Stimulated activated CD4-positive, alpha-beta T cell treated with anti-CD3 and anti-CD28 coated beads, Interleukin-1b, Interleukin-23, amount 100 ng/mL, for 4 hours (primary cell): ENCODE results near the gene GALR2.
"Not testable (repeated sequence)": the region's sequence is repeated elsewhere in the genome, so short reads cannot be mapped to it uniquely, and the experiment has no call there.

Experiments
- DNase-seq, 2 donors: peaks; one replicate each; pipeline ENCODE4 v3.0.0-alpha.2; 2020; ENCODE audit warnings: low read depth in 2 of 2

GALR2 gene

DNA sequence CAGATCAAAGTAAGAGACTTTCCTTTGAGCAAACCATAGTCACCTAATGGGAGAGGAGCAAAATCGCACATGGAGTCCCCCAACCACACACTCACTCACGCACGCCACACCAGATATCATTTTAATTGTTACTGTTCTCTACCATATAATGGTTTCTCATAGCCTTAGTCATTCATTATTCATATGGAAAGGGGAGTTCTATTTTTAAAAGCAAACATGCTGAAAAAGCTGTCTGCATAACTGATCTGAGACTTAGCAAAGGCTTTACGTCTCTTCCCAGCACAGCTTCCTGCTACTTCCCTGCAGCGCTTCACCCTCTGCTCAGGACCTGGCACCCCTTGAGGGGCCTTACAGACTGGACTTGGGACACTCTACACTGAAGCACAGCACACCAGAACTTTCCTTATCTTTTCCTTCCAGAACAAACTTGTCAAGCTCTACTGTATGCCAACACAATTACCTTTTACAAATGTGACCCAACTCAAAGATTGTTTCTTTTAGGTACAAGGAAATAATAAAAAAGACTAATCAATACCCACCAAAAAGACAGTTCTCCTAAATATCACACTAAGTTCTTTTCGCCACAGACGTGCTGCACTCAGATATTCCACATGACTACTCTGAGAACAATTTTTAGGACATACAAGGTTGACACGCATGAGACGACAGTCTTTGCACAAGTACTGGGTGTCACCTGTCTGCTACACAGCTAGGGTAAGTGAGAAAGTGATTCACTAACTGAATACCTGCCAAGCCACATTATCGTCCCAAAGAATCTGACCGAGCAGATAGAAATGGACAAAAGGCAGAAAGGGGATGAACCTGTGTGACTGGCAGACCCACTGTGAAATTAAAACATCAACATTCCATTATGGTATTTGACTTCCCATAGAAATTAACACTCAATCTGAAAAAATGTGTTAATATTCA lies 23.8 kb upstream of the GALR2 start:
- DNase-seq, result no peak

DNA sequence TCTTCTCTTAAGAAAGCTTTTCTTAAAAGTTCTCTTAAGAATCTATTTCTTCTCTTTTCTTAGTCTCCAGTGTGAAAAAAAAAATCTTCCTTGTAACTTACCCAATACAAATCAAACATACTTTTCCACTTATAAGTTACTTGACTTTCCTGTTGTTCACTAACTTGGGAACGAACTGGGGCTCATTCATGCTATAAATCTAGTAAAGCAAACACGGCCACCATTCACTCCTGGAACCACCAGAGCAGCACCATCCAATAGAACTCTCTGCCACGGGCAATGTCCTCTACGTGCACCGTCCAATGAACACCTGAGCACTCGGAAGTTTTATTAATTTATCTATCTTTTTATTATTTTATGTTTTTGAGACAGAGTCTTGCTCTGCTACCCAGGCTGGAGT lies 23.0 kb upstream of the GALR2 start:
- no peak for DNase-seq

- DNase-seq, result no peak
Measured at GRCh38 chr17:76053246-76054111, 21.1 kb upstream of the GALR2 start.

DNA sequence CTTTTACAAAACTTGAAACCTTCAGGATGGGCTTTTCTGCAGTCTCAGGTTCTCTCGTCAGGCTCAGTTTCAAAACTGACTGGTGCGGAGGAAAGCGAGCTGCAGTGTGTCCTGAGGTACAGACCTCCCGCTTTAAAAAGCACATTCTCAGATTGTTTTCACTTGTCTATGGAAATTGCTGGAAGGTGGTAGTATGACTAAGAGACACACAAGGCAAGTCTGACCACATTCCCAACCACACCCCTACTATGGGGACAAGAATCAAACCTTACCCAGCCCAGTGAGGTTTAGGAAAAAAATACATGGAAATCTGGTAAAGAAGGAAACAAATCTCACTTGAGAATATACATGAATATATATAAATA lies 20.5 kb upstream of the GALR2 start:
- no peak for DNase-seq

DNA sequence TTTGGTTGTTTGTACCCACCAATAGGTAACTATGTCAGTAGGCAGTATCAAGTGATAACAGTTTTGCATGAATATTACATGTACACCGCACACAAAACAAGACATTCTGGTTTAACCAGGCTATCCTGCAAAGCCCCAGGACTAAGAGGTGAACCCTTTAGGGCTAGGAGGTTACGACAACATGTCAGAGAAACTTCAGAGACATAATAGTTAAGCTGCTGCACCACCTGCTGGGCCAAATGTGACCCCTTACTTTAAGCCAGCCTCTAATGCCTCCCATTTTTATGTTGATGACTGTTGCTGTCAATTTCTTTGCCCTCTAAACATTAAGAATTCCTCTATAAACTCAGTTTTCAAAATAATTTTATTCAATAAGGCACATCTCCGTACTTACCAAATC lies 17.7 kb upstream of the GALR2 start:
- DNase-seq, result no peak

GRCh38 chr17:76058264-76058663 lies 16.3 kb upstream of the GALR2 start:
- not testable (repeated sequence) for DNase-seq

- peak in 1 of 2 donors; percentile 44 for DNase-seq
Measured at GRCh38 chr17:76063875-76064546, 10.6 kb upstream of the GALR2 start.

DNA sequence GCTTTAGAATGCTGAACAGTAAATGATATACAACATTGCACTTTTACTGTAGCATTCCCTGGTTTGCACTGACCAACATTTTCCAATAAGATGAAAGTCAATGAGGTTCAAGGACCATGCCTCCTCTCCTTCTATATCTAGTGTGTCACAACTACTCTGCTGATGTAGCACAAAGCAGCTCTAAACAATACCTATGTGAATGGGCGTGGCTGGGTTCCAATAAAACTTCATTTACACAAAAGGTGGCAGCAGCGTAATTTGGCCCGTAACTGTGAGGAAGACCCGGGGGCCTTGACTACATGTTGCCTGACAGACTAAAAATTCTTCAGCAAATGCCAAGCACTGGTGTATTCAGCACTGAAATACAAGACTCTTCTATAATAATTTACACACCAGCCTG lies 8.8 kb upstream of the GALR2 start:
- DNase-seq, result no peak

- DNase-seq, result no peak
Measured at GRCh38 chr17:76071531-76072147, 2.9 kb upstream of the GALR2 start.

- peak; percentile 70 to 76 for DNase-seq
Measured at GRCh38 chr17:76072148-76072858, 2.3 kb upstream of the GALR2 start, which contains the start of gene SRP68. Gene SRP68 (minus strand): TSS chr17:76072517. CDS start chr17:76072491, 26 bp downstream.

- no peak for DNase-seq
Measured at GRCh38 chr17:76075364-76076145, 974 bp downstream of the GALR2 start.

GRCh38 chr17:76076146-76076764 lies 1.7 kb downstream of the GALR2 start:
- no peak for DNase-seq

- DNase-seq, result no peak
Measured at GRCh38 chr17:76076765-76077583, 2.4 kb downstream of the GALR2 start.

DNA sequence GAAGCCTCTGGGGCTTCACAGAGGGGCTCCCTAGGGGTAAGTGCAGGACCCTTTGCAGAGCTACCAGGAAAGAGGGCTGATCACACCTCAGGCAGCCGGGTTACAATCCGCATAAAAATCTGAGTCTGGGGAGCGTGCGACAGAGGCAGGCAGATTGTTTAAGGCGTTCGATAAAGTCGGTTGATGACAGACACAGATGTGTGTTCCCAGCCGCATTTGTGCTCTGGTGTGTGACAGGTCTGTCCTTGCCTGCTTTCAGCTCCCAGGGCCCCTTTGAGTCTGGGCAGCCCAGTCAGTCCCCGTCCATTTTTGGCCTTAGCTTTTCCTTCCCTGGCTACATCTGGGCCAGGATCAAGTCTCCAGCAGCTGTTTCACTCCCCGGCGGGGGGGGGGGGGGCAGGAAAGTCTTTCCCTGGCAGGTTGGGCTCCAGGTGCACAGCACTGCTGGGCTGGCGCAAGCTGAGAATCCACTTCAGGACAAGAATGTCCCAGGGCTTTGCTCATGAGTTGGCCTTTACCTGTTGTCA lies 3.1 kb downstream of the GALR2 start:
- DNase-seq, result no peak

- not testable (repeated sequence) for DNase-seq
Measured at GRCh38 chr17:76078370-76078769, 3.8 kb downstream of the GALR2 start.

DNA sequence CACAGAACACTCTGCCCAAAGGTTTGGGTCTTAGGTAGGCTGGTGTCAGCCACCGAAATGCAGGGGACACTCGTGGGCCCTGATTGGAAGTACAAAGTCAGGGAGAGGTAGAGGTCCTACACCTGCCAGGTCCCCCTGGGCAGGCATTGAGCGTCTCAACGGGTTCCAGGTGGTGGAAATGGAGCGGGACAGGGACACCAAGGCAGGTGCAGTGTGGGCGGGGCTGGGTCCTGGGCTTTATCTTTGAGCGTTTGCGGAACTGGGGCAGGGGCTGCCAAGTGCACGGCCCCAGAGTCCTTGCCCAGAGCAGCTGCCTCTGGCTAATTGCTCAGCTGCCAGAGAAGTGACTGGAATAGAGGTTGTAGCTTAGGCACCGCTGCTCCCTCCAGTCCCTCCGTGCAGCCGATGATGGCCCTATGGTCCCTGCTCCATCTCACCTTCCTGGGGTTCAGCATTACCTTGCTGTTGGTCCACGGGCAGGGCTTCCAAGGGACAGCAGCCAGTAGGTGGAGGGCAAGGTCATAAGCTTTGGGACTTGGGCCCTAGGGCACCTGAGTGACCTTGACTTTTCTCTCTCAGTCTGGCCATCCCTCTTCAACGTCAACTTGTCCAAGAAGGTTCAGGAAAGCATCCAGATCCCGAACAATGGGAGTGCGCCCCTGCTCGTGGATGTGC lies 4.4 kb downstream of the GALR2 start, which contains the start of gene ZACN:
Gene ZACN (plus strand): TSS at position 323 of the 675 bp plus-strand sequence. CDS start 83 bp downstream, at position 406.
- no peak for DNase-seq

DNA sequence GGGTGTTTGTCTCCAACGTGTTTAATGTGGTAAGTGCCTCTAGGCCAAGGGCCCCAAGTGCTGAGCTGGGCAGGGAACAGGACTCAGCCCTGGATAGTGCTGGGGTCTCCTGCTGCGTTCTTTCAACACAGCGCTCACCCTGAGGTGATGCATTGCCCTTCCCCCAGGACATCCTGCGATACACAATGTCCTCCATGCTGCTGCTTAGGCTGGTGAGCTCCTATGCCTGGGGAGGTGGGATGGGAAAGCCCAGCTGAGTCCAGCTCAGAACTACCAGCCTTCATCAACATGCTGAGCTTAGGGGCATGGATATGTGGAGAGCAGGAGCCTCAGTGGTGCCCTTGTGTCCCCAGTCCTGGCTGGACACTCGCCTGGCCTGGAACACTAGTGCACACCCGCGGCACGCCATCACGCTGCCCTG lies 5.0 kb downstream of the GALR2 start:
- no peak for DNase-seq
